GM23338 (cell line): ENCODE data around the gene ISCU. TPM values are rescaled to one million over a fixed set of nuclear protein-coding genes. Genes with fewer than 3 reads are reported as not detected.
A peak's percentile ranks its signal among the peaks of the same experiment; 100 is the strongest.

Source experiments
- ATAC-seq: fragments of 200-7000 bp; cut with Tn5 transposase; 3 replicates; pipeline ENCODE4 v1.9.1; 2020
- DNase-seq: peaks from one replicate; pipeline ENCODE4 v3.0.0-alpha.2; 2015; ENCODE audit warnings: low spot score
- H2AFZ ChIP-seq: fragments of 200-600 bp; sonication (generic); 2 replicates; pipeline ENCODE4 v1.8.0; 2016; ENCODE audit warnings: antibody characterized with exemption, mild to moderate bottlenecking, moderate library complexity
- H3F3A ChIP-seq: fragments of 200-600 bp; sonication (generic); replicated peaks from 2 replicates; pipeline ENCODE4 v1.8.0; 2017; ENCODE audit warnings: antibody characterized with exemption, mixed run types, low read depth
- H3K27ac ChIP-seq: fragments of 200-600 bp; sonication (generic); 2 replicates; pipeline ENCODE4 v1.6.1; 2016; ENCODE audit warnings: low read depth
- H3K27me3 ChIP-seq: fragments of 200-600 bp; sonication (generic); 2 replicates; pipeline ENCODE4 v1.8.0; 2016; ENCODE audit warnings: mild to moderate bottlenecking, mixed run types, moderate library complexity; ENCODE audit not compliant: insufficient read depth
- H3K36me3 ChIP-seq: fragments of 200-600 bp; sonication (generic); 2 replicates; pipeline ENCODE4 v1.8.0; 2016; ENCODE audit warnings: mild to moderate bottlenecking; ENCODE audit not compliant: insufficient read depth
- H3K4me1 ChIP-seq: fragments of 200-600 bp; sonication (generic); 2 replicates; pipeline ENCODE4 v1.8.0; 2016; ENCODE audit warnings: mild to moderate bottlenecking, moderate library complexity; ENCODE audit not compliant: insufficient read depth
- H3K4me2 ChIP-seq: fragments of 200-600 bp; sonication (generic); 2 replicates; pipeline ENCODE4 v1.7.1; 2017; ENCODE audit warnings: mixed run types
- H3K4me3 ChIP-seq: fragments of 200-600 bp; sonication (generic); 2 replicates; pipeline ENCODE4 v1.6.1; 2016; ENCODE audit warnings: mixed run types
- H3K79me2 ChIP-seq: fragments of 200-600 bp; sonication (generic); replicated peaks from 2 replicates; pipeline ENCODE4 v1.8.0; 2017; ENCODE audit warnings: mild to moderate bottlenecking; ENCODE audit not compliant: insufficient read depth
- H3K9me2 ChIP-seq: fragments of 200-600 bp; sonication (generic); 2 replicates; pipeline ENCODE4 v1.8.0; 2017; ENCODE audit not compliant: insufficient read depth
- H4K20me1 ChIP-seq: fragments of 200-600 bp; sonication (generic); replicated peaks from 2 replicates; pipeline ENCODE4 v1.8.0; 2017; ENCODE audit warnings: mild to moderate bottlenecking; ENCODE audit not compliant: insufficient read depth
- H3K27ac Mint-ChIP-seq: 2 replicates; pipeline ENCODE4 v1.8.0; 2020; ENCODE audit warnings: inconsistent platforms, mild to moderate bottlenecking, moderate library complexity, mixed read lengths
- H3K27me3 Mint-ChIP-seq: 3 replicates; pipeline ENCODE4 v1.8.0; 2022; ENCODE audit warnings: low read depth, mild to moderate bottlenecking, moderate library complexity, mixed read lengths, inconsistent platforms; ENCODE audit not compliant: insufficient read depth, poor library complexity
- H3K36me3 Mint-ChIP-seq: 3 replicates; pipeline ENCODE4 v1.8.0; 2021; ENCODE audit warnings: low read depth, mild to moderate bottlenecking, inconsistent platforms, moderate library complexity, mixed read lengths
- H3K4me1 Mint-ChIP-seq: 3 replicates; pipeline ENCODE4 v1.8.0; 2020; ENCODE audit warnings: mild to moderate bottlenecking, inconsistent platforms, mixed read lengths
- H3K4me3 Mint-ChIP-seq: 3 replicates; pipeline ENCODE4 v1.8.0; 2021; ENCODE audit warnings: moderate library complexity, mild to moderate bottlenecking, inconsistent platforms, mixed read lengths
- H3K9me3 Mint-ChIP-seq: 3 replicates; pipeline ENCODE4 v1.8.0; 2020; ENCODE audit warnings: moderate library complexity, mild to moderate bottlenecking, inconsistent platforms, mixed read lengths
- CREB1 ChIP-seq: fragments of 250-450 bp; sonication (Bioruptor Pico); IDR thresholded peaks from 2 replicates; pipeline ENCODE4 v1.5.0; 2020; ENCODE audit warnings: low read depth, mild to moderate bottlenecking, moderate library complexity
- CTCF ChIP-seq, 2 experiments: fragments of 200-600 bp in 1 of 2; sonication (generic) in 1 of 2; conservative IDR thresholded peaks; 2 replicates each; pipeline versions ENCODE4 v1.5.1 to v1.6.1; 2016 to 2017; ENCODE audit warnings: antibody characterized with exemption in 2 of 2, low read depth in 2 of 2, mild to moderate bottlenecking in 2 of 2, moderate library complexity in 1 of 2
- ETS1 ChIP-seq: IDR thresholded peaks from 2 replicates; pipeline ENCODE4 v1.6.1; 2016; ENCODE audit warnings: antibody characterized with exemption
- EZH2 ChIP-seq: fragments of 200-600 bp; sonication (generic); IDR thresholded peaks from one replicate; pipeline ENCODE4 v1.8.0; 2017; ENCODE audit warnings: antibody characterized with exemption, mild to moderate bottlenecking, low read depth; ENCODE audit not compliant: unreplicated experiment
- EZH2phosphoT487 ChIP-seq: fragments of 200-600 bp; sonication (generic); IDR thresholded peaks from one replicate; pipeline ENCODE4 v1.8.1; 2018; ENCODE audit warnings: antibody characterized with exemption; ENCODE audit not compliant: unreplicated experiment
- JUNB ChIP-seq: IDR thresholded peaks from one replicate; pipeline ENCODE4 v1.6.1; 2016; ENCODE audit warnings: antibody characterized with exemption; ENCODE audit not compliant: unreplicated experiment
- POLR2AphosphoS5 ChIP-seq: IDR thresholded peaks from 2 replicates; pipeline ENCODE4 v1.6.1; 2016; ENCODE audit warnings: antibody characterized with exemption, low read depth
- REST ChIP-seq: IDR thresholded peaks from one replicate; pipeline ENCODE4 v1.6.1; 2018; ENCODE audit warnings: antibody characterized with exemption; ENCODE audit not compliant: unreplicated experiment
- STAT1 ChIP-seq: IDR thresholded peaks from one replicate; pipeline ENCODE4 v1.6.1; 2016; ENCODE audit warnings: antibody characterized with exemption; ENCODE audit not compliant: unreplicated experiment
- ZNF331 ChIP-seq: fragments of 250-450 bp; sonication (Bioruptor Pico); IDR thresholded peaks from 2 replicates; pipeline ENCODE4 v1.5.0; 2020; ENCODE audit warnings: low read depth, mild to moderate bottlenecking, moderate library complexity
- long read RNA-seq: library from polyadenylated mRNA; unstranded; transcript quantifications from one replicate; pipeline ENCODE4 v2.0.0, GENCODE V29; 2020; ENCODE audit not compliant: unreplicated experiment
- polyA plus RNA-seq: library from polyadenylated mRNA; unstranded; fragments of >200 nt; fragmentation: Nextera tagmentation; extraction: Ambion mirVana; gene quantifications from 2 replicates; pipeline ENCODE4 v1.2.1, GENCODE V29; 2016
- total RNA-seq: library from RNA; depleted of rRNA; stranded (reverse); fragments of >200 nt; shearing (Covaris generic); gene quantifications from 2 replicates; pipeline ENCODE4 v1.2.3, GENCODE V29; 2014; rRNA removed

ISCU gene
- total RNA-seq, result 88.0 and 123 TPM in 2 replicates
- polyA plus RNA-seq, result 110 and 129 TPM in 2 replicates
- long read RNA-seq, transcript ISCU-201 (5 exons, 994 nt), result major isoform, 60 of 68 reads
- long read RNA-seq, transcript ISCU-202 (6 exons, 1,069 nt), result minor isoform, 5 of 68 reads
- long read RNA-seq, partial matches to known transcripts, result 2 of 68 reads
- long read RNA-seq, other reads (novel, unspliced or antisense), result 1 of 68 reads

GRCh38 chr12:108562348-108563135, at the start of gene ISCU:
TSS of gene ISCU (plus strand) at chr12:108562596. CDS start at chr12:108562623, 27 bp downstream.
- Histone ChIP-seq H3K4me1 (no peaks in the 10 kb centered on the region; the same call in 1 of the 2 replicates), H3K27me3 (no peaks in the 10 kb centered on the region), H3K79me2 (peaks cover 54% of the 10 kb centered on the region), H3K36me3 (peaks cover 33% of the 10 kb centered on the region), H3K4me3 (peak within 1 kb of the TSS; percentile 95), H3K4me2 (peak within 1 kb of the TSS; percentile 89), H2AFZ (0 out of 2 replicates have a peak within 1 kb of the TSS, but pooled peaks have one; percentile 2), H4K20me1 (peaks cover 27% of the 10 kb centered on the region), H3K9me2 (no peaks in the 10 kb centered on the region), H3K27ac (peak within 1 kb of the TSS; percentile 87), H3F3A (peaks cover 5% of the 10 kb centered on the region; the same call in 1 of the 2 replicates)
- no peaks in the 10 kb centered on the region for H3K27me3 Mint-ChIP-seq
- peak; percentile 84 for ATAC-seq
- peaks cover 47% of the 10 kb centered on the region for H3K36me3 Mint-ChIP-seq
- H3K4me3 Mint-ChIP-seq, result peak within 1 kb of the TSS; percentile 100
- peaks cover 20% of the 10 kb centered on the region for H3K4me1 Mint-ChIP-seq
- no peak for TF ChIP-seq JUNB
- peak; percentile 26 for TF ChIP-seq ETS1
- peak; percentile 92 for TF ChIP-seq POLR2AphosphoS5
- TF ChIP-seq CREB1 (CRISPR knock-in tag), result peak; percentile 98
- no peak for TF ChIP-seq EZH2phosphoT487
- TF ChIP-seq EZH2, result no peak
- TF ChIP-seq STAT1, result no peak
- no peak for TF ChIP-seq ZNF331 (CRISPR knock-in tag)
- H3K9me3 Mint-ChIP-seq, result no peaks in the 10 kb centered on the region; the same call in 2 of the 3 replicates
- peak within 1 kb of the TSS; percentile 100 for H3K27ac Mint-ChIP-seq
- DNase-seq, result peak; percentile 98

- H3K79me2 ChIP-seq, result no peaks in the 10 kb centered on the region
- ATAC-seq (no peak), DNase-seq (no peak)
- no peaks in the 10 kb centered on the region for H4K20me1 ChIP-seq
- peaks cover 17% of the 10 kb centered on the region for H3K4me1 Mint-ChIP-seq
- H3K27me3 Mint-ChIP-seq, result peaks cover 19% of the 10 kb centered on the region
- peak overlapping the region; percentile 77 for H3K4me2 ChIP-seq
- TF ChIP-seq EZH2 (no peak), ETS1 (no peak), CTCF (conservative IDR thresholded peaks at IDR 0.05; ENCODE audit: low read depth in 2 of 2) (no peak), ZNF331 (CRISPR knock-in tag) (no peak), JUNB (no peak), REST (no peak)
- no peak overlapping the region for H3K27ac Mint-ChIP-seq
- H3K36me3 Mint-ChIP-seq, result peaks cover 23% of the 10 kb centered on the region
- H3K9me3 Mint-ChIP-seq, result peaks cover 13% of the 10 kb centered on the region
- H2AFZ ChIP-seq, result peak overlapping the region; percentile 95
- no peak overlapping the region for H3K27ac ChIP-seq
- H3K4me1 ChIP-seq, result peaks cover 17% of the 10 kb centered on the region; the same call in 1 of the 2 replicates
- H3K36me3 ChIP-seq, result no peaks in the 10 kb centered on the region
- H3K4me3 ChIP-seq, result peak overlapping the region; percentile 91
- H3K9me2 ChIP-seq, result no peaks in the 10 kb centered on the region
- H3F3A ChIP-seq, result peaks cover 8% of the 10 kb centered on the region; the same call in 1 of the 2 replicates
- no peaks in the 10 kb centered on the region for H3K27me3 ChIP-seq
- H3K4me3 Mint-ChIP-seq, result peak overlapping the region; percentile 85
Measured at GRCh38 chr12:108514468-108514972, 47.9 kb upstream of the ISCU start.
